ENCODE data around the gene TMEM156. TPM values are rescaled to one million over a fixed set of nuclear protein-coding genes. Genes with fewer than 3 reads are reported as not detected.

Gene TMEM156
- total RNA-seq, 1 donor from 2014 or later, result not detected

DNA sequence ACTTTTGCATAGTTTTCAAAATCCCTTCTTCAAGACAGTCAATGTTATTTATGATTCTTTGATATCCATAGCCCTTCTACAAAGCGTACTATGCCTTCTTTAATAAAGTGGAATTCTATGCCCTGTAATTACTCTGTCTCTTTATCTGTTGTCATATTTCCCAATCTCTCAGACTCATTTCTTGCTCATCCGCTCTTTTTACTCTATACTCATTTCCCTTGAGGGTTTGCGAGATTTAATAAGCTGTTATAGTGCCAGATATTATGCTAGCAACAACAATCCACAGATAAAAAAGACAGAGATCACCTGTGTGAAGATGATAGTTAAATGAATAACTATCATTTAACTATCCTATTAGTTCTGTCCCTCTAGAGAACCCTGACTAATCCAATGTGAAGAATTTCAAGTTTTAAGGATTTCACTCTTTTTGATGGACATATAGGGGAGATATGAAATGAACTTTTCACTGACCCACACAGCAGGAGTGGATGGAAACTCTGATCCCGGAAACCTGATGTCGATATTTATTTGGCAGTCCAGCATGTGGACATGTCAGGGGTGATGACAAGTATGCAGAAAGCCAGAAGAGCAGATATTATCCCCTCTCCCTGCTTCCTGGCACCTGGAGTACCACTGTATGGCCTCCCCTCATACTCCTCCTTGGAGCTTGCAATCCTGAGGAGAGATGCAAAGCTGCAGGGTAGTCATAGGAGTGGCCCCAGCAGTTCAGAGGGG lies 49.7 kb downstream of the TMEM156 start:
- no peak for DNase-seq (ENCODE audit: extremely low spot score in 2 of 2)
- H3K27me3 ChIP-seq, result no peaks in the 10 kb centered on the region
- H3K36me3 ChIP-seq, result no peaks in the 10 kb centered on the region
- H3K27ac ChIP-seq, result no peak overlapping the region
- TF ChIP-seq CTCF (IDR thresholded peaks at IDR 0.05) (no peak), POLR2AphosphoS5 (IDR thresholded peaks at IDR 0.05; ENCODE audit: insufficient read depth in 1 of 2, low read depth in 1 of 2) (no peak), POLR2A (IDR thresholded peaks at IDR 0.05) (no peak)
- intact Hi-C loops (cut with DNase I), result no loop called here
- no peak overlapping the region for H3K4me3 ChIP-seq
- H3K4me1 ChIP-seq, result no peaks in the 10 kb centered on the region
- no peaks in the 10 kb centered on the region for H3K9me3 ChIP-seq

GRCh38 chr4:38980903-38981676 lies 51.1 kb downstream of the TMEM156 start:
- Histone ChIP-seq H3K4me3 (no peak overlapping the region), H3K27ac (no peak overlapping the region), H3K36me3 (no peaks in the 10 kb centered on the region), H3K27me3 (no peaks in the 10 kb centered on the region), H3K9me3 (no peaks in the 10 kb centered on the region), H3K4me1 (no peaks in the 10 kb centered on the region)
- no peak for TF ChIP-seq CTCF (IDR thresholded peaks at IDR 0.05)
- intact Hi-C loops (cut with DNase I), result no loop called here
- DNase-seq (ENCODE audit: extremely low spot score in 2 of 2), result no peak

GRCh38 chr4:38979511-38980230 lies 52.5 kb downstream of the TMEM156 start:
- no peaks in the 10 kb centered on the region for H3K9me3 ChIP-seq
- H3K27me3 ChIP-seq, result no peaks in the 10 kb centered on the region
- no peaks in the 10 kb centered on the region for H3K36me3 ChIP-seq
- no peak for TF ChIP-seq POLR2A (IDR thresholded peaks at IDR 0.05)
- no peak for TF ChIP-seq CTCF (IDR thresholded peaks at IDR 0.05)
- TF ChIP-seq POLR2AphosphoS5 (IDR thresholded peaks at IDR 0.05; ENCODE audit: insufficient read depth in 1 of 2, low read depth in 1 of 2), result no peak
- H3K4me3 ChIP-seq, result no peak overlapping the region
- intact Hi-C loops (cut with DNase I), result no loop called here
- H3K27ac ChIP-seq, result no peak overlapping the region
- no peak for DNase-seq (ENCODE audit: extremely low spot score in 2 of 2)
- H3K4me1 ChIP-seq, result no peaks in the 10 kb centered on the region

- intact Hi-C loops (cut with DNase I), result no loop called here
- DNase-seq (ENCODE audit: extremely low spot score in 2 of 2), result no peak
Observed at GRCh38 chr4:38979081-38979480, 53.1 kb downstream of the TMEM156 start.

More at GRCh38 chr4:38979081-38979480, 53.1 kb downstream of the TMEM156 start:
- Histone ChIP-seq H3K4me3 (no peak overlapping the region), H3K4me1 (no peaks in the 10 kb centered on the region), H3K27ac (no peak overlapping the region), H3K9me3 (no peaks in the 10 kb centered on the region), H3K36me3 (no peaks in the 10 kb centered on the region), H3K27me3 (no peaks in the 10 kb centered on the region)
- TF ChIP-seq POLR2AphosphoS5 (IDR thresholded peaks at IDR 0.05; ENCODE audit: insufficient read depth in 1 of 2, low read depth in 1 of 2) (no peak), CTCF (IDR thresholded peaks at IDR 0.05) (no peak), POLR2A (IDR thresholded peaks at IDR 0.05) (no peak)

Data from vagina (tissue), 2 donors.